CD4-positive, alpha-beta T cell (primary cell): Measurements from ENCODE around the gene ZNF277. TPM values are rescaled to one million over a fixed set of nuclear protein-coding genes. Genes with fewer than 3 reads are reported as not detected.

Experiments
- ATAC-seq: fragments of 200-7000 bp; cut with Tn5 transposase; one replicate; pipeline ENCODE4 v1.10.0; 2022; ENCODE audit warnings: mild to moderate bottlenecking; ENCODE audit not compliant: poor library complexity
- CTCF ChIA-PET: fragments of 350-600 bp; sonication (Branson Sonifier 250); formaldehyde crosslinking; loops from one replicate; lab custom pipeline; 2021; ENCODE audit warnings: antibody characterized with exemption, inconsistent platforms; lab: Charles Lee
- POLR2A ChIA-PET: fragments of 350-600 bp; sonication (Branson Sonifier 250); formaldehyde crosslinking; loops from one replicate; lab custom pipeline; 2021; ENCODE audit warnings: antibody characterized with exemption, inconsistent platforms; lab: Charles Lee
- DNase-seq, 14 experiments: peaks; one replicate each; pipeline ENCODE4 v3.0.0-alpha.2; 2013 to 2020; ENCODE audit warnings: mixed read lengths in 2 of 14
- H3K27ac ChIP-seq, 2 donors: one replicate each; pipeline versions ENCODE4 v1.5.1 to v1.7.0; 2013; ENCODE audit warnings: low read length in 2 of 2, low read depth in 1 of 2, mild to moderate bottlenecking in 1 of 2
- H3K27me3 ChIP-seq, 2 experiments: 1 replicate in 1 of 2; 2 replicates in 1 of 2; pipeline versions ENCODE4 v1.6.1 to v1.7.0; 2013; ENCODE audit warnings: low read length in 2 of 2, control low read depth in 1 of 2, mild to moderate bottlenecking in 1 of 2, moderate library complexity in 1 of 2; ENCODE audit not compliant: insufficient read depth in 2 of 2, control insufficient read depth in 1 of 2
- H3K36me3 ChIP-seq: one replicate; pipeline ENCODE4 v1.6.1; 2013; ENCODE audit warnings: low read length, control low read depth; ENCODE audit not compliant: insufficient read depth
- H3K4me1 ChIP-seq: one replicate; pipeline ENCODE4 v1.6.1; 2013; ENCODE audit warnings: low read length, control low read depth; ENCODE audit not compliant: insufficient read depth
- H3K4me3 ChIP-seq: one replicate; pipeline ENCODE4 v1.5.1; 2013; ENCODE audit warnings: mild to moderate bottlenecking, low read length, moderate library complexity
- H3K9me3 ChIP-seq, 2 experiments: 1 replicate in 1 of 2; 2 replicates in 1 of 2; pipeline versions ENCODE4 v1.6.1 to v1.7.0; 2013; ENCODE audit warnings: low read length in 2 of 2, mild to moderate bottlenecking in 2 of 2, control low read depth in 1 of 2, moderate library complexity in 1 of 2; ENCODE audit not compliant: control insufficient read depth in 1 of 2, insufficient read depth in 1 of 2
- H3K27ac Mint-ChIP-seq: one replicate; pipeline ENCODE4 v1.8.0; 2020; ENCODE audit warnings: mixed read lengths
- H3K27me3 Mint-ChIP-seq: one replicate; pipeline ENCODE4 v1.8.0; 2021; ENCODE audit warnings: mixed read lengths
- H3K36me3 Mint-ChIP-seq: one replicate; pipeline ENCODE4 v1.8.0; 2021; ENCODE audit warnings: low read depth, mixed read lengths
- H3K4me1 Mint-ChIP-seq: one replicate; pipeline ENCODE4 v1.8.0; 2021; ENCODE audit warnings: low read depth, mixed read lengths
- H3K4me3 Mint-ChIP-seq: one replicate; pipeline ENCODE4 v1.8.0; 2020; ENCODE audit warnings: mild to moderate bottlenecking, mixed read lengths
- H3K9me3 Mint-ChIP-seq: one replicate; pipeline ENCODE4 v1.8.0; 2020; ENCODE audit warnings: mixed read lengths
- CTCF ChIP-seq: fragments of 200-600 bp; IDR thresholded peaks from one replicate; pipeline ENCODE4 v1.8.0; 2022; ENCODE audit warnings: antibody characterized with exemption, mild to moderate bottlenecking
- intact Hi-C, 2 experiments: fragments of 100-400 bp; cut with DNase I in 1 of 2; cut with micrococcal nuclease in 1 of 2; formaldehyde crosslinking; loops; one replicate each; pipeline versions ENCODE4 v1.15.1 to v1.9.0; 2023 to 2025; cut with DNase I, micrococcal nuclease
- total RNA-seq, 174 experiments: library from RNA in 2 of 174; stranded (reverse) in 2 of 174; gene quantifications; one replicate each; pipeline ENCODE4 v1.2.3 and lab custom pipeline; 2021 to 2026

The ZNF277 gene
- total RNA-seq, 2 experiments from 2014 or later, result 21.6 to 22.5 TPM

- H3K4me3 ChIP-seq, result no peak overlapping the region
- no peak for ATAC-seq
- H3K27ac ChIP-seq, result no peak overlapping the region
- peaks cover 50% of the 10 kb centered on the region for H3K4me1 Mint-ChIP-seq
- peaks cover 6% of the 10 kb centered on the region for H3K36me3 ChIP-seq
- intact Hi-C loops, result no loop called here
- DNase-seq, result no peak
- no peak for TF ChIP-seq CTCF
- no peaks in the 10 kb centered on the region for H3K4me1 ChIP-seq
- CTCF ChIA-PET, result no interaction called here
- H3K9me3 Mint-ChIP-seq, result no peaks in the 10 kb centered on the region
- peaks cover 24% of the 10 kb centered on the region for H3K36me3 Mint-ChIP-seq
- H3K27ac Mint-ChIP-seq, result no peak overlapping the region
- H3K4me3 Mint-ChIP-seq, result no peak overlapping the region
- no peaks in the 10 kb centered on the region for H3K27me3 ChIP-seq
- no peaks in the 10 kb centered on the region for H3K27me3 Mint-ChIP-seq
- no peaks in the 10 kb centered on the region for H3K9me3 ChIP-seq
- POLR2A ChIA-PET, result no interaction called here
Measured at GRCh38 chr7:112226701-112227276, 20.3 kb downstream of the ZNF277 start.

- ATAC-seq (no peak), DNase-seq (no peak)
- CTCF ChIA-PET, result interaction anchor here (0.6 kb wide), 1 partner anchor 15 kb away, joined by 3 read pairs; no protein-coding TSS in a partner anchor
- H3K4me1 ChIP-seq, result no peaks in the 10 kb centered on the region
- no peaks in the 10 kb centered on the region for H3K27me3 ChIP-seq
- H3K9me3 ChIP-seq, result no peaks in the 10 kb centered on the region
- no peaks in the 10 kb centered on the region for H3K36me3 ChIP-seq
- H3K36me3 Mint-ChIP-seq, result peaks cover 26% of the 10 kb centered on the region
- H3K4me3 Mint-ChIP-seq, result no peak overlapping the region
- H3K4me1 Mint-ChIP-seq, result peaks cover 48% of the 10 kb centered on the region
- no peak overlapping the region for H3K4me3 ChIP-seq
- intact Hi-C loops, result no loop called here
- no peaks in the 10 kb centered on the region for H3K9me3 Mint-ChIP-seq
- no peak overlapping the region for H3K27ac ChIP-seq
- TF ChIP-seq CTCF, result no peak
- POLR2A ChIA-PET, result no interaction called here
- H3K27me3 Mint-ChIP-seq, result no peaks in the 10 kb centered on the region
- no peak overlapping the region for H3K27ac Mint-ChIP-seq
Measured at GRCh38 chr7:112228632-112229031, 22.1 kb downstream of the ZNF277 start.

GRCh38 chr7:112232212-112232978 is 25.9 kb downstream of the ZNF277 start:
- Mint-ChIP-seq H3K9me3 (peaks cover 6% of the 10 kb centered on the region), H3K27ac (no peak overlapping the region), H3K36me3 (peaks cover 34% of the 10 kb centered on the region), H3K4me1 (peaks cover 36% of the 10 kb centered on the region), H3K4me3 (no peak overlapping the region), H3K27me3 (no peaks in the 10 kb centered on the region)
- Histone ChIP-seq H3K4me3 (no peak overlapping the region), H3K36me3 (no peaks in the 10 kb centered on the region), H3K27me3 (no peaks in the 10 kb centered on the region), H3K4me1 (no peaks in the 10 kb centered on the region), H3K27ac (no peak overlapping the region), H3K9me3 (peaks cover 0 to 5% of the 10 kb centered on the region in 2 experiments)
- no peak for ATAC-seq
- ChIA-PET CTCF (no interaction called here), POLR2A (no interaction called here)
- intact Hi-C loops, result no loop called here
- TF ChIP-seq CTCF, result no peak
- no peak for DNase-seq
